Activated CD4-positive, alpha-beta T cell treated with anti-CD3 and anti-CD28 coated beads, Interleukin-2, amount 10 ng/mL, durations not matched to agents 7 days and 5 days (primary cell): ENCODE data around the gene ADAM12. TPM values are rescaled to one million over a fixed set of nuclear protein-coding genes. Genes with fewer than 3 reads are reported as not detected.
"Not testable (repeated sequence)": the region's sequence is repeated elsewhere in the genome, so short reads cannot be mapped to it uniquely, and the experiment has no call there.

Source experiments
- CTCF ChIA-PET: fragments of 350-600 bp; sonication (Branson Sonifier 250); formaldehyde crosslinking; loops from one replicate; lab custom pipeline; 2021; ENCODE audit warnings: antibody characterized with exemption; lab: Charles Lee
- POLR2A ChIA-PET: fragments of 350-600 bp; sonication (Branson Sonifier 250); formaldehyde crosslinking; loops from one replicate; lab custom pipeline; 2021; ENCODE audit warnings: antibody characterized with exemption; lab: Charles Lee
- DNase-seq: peaks from one replicate; pipeline ENCODE4 v3.0.0-alpha.2; 2020
- H3K27ac Mint-ChIP-seq: one replicate; pipeline ENCODE4 v1.8.0; 2021; ENCODE audit warnings: mild to moderate bottlenecking, moderate library complexity, mixed read lengths
- H3K27me3 Mint-ChIP-seq: one replicate; pipeline ENCODE4 v1.8.0; 2021; ENCODE audit warnings: mixed read lengths
- H3K36me3 Mint-ChIP-seq: one replicate; pipeline ENCODE4 v1.8.0; 2021; ENCODE audit warnings: low read depth, mixed read lengths
- H3K4me1 Mint-ChIP-seq: one replicate; pipeline ENCODE4 v1.8.0; 2021; ENCODE audit warnings: mixed read lengths
- H3K4me3 Mint-ChIP-seq: one replicate; pipeline ENCODE4 v1.8.0; 2021; ENCODE audit warnings: mild to moderate bottlenecking, moderate library complexity, mixed read lengths
- H3K9me3 Mint-ChIP-seq: one replicate; pipeline ENCODE4 v1.8.0; 2021; ENCODE audit warnings: mixed read lengths
- total RNA-seq, 2 experiments: library from RNA; stranded (reverse); gene quantifications; one replicate each; pipeline ENCODE4 v1.2.3, GENCODE V29; 2021

ADAM12 gene
- total RNA-seq, 2 experiments from 2014 or later = 0.45 to 0.65 TPM

DNA sequence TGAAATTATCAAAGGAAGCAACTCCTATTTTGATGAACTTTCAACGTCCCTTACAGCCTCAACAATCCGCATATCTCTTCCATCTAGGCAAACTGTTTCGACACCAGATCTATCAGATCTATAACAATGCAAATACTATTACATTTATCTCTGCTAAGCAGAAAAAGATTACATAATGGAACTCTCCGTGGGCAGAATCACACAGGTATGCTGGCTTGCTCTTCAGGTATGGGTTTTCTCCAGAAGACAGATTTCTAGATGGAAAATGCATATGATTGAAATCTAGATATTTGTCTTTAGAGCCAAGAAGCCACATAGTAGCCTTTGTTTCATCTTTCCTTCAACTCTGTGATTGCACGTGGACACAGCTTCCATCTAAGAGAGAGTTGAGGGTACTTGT lies 38.6 kb downstream of the ADAM12 start:
- Mint-ChIP-seq H3K36me3 (no peaks in the 10 kb centered on the region), H3K27ac (no peak overlapping the region), H3K27me3 (no peaks in the 10 kb centered on the region), H3K9me3 (no peaks in the 10 kb centered on the region), H3K4me1 (no peaks in the 10 kb centered on the region), H3K4me3 (no peak overlapping the region)
- POLR2A ChIA-PET = no interaction called here
- DNase-seq = no peak
- CTCF ChIA-PET = no interaction called here

DNA sequence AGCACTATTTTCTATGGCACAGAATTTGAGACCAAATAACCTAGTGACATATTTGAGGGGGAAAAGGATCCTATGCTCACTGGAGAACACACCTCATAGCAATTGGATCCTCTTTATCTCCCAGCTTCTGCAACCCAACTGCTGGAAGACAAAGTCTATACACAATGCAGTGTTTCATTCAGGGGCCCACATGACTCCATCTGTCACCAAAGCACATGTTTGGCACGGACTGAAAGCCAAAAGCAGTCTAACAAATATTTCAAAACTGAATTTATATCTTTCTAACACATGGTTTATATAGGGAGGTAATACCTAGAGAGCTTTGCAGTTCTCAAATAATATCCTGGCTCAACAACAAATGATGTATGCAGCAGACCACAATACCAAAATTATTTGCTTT lies 39.2 kb downstream of the ADAM12 start:
- Mint-ChIP-seq H3K27ac (no peak overlapping the region), H3K4me1 (no peaks in the 10 kb centered on the region), H3K4me3 (no peak overlapping the region), H3K9me3 (peaks cover 1% of the 10 kb centered on the region), H3K27me3 (no peaks in the 10 kb centered on the region), H3K36me3 (no peaks in the 10 kb centered on the region)
- ChIA-PET CTCF (no interaction called here), POLR2A (no interaction called here)
- no peak for DNase-seq

DNA sequence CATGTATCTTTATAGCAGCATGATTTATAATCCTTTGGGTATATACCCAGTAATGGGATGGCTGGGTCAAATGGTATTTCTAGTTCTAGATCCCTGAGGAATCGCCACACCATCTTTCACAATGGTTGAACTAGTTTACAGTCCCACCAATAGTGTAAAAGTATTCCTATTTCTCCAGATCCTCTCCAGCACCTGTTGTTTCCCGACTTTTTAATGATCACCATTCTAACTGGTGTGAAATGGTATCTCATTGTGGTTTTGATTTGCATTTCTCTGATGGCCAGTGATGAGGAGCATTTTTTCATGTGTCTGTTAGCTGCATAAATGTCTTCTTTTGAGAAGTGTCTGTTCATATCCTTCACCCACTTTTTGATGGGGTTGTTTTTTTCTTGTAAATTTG lies 44.8 kb downstream of the ADAM12 start:
- DNase-seq, H3K27me3 Mint-ChIP-seq, H3K27ac Mint-ChIP-seq, H3K4me3 Mint-ChIP-seq, H3K36me3 Mint-ChIP-seq, POLR2A ChIA-PET, H3K9me3 Mint-ChIP-seq, CTCF ChIA-PET, H3K4me1 Mint-ChIP-seq: not testable (repeated sequence)

DNA sequence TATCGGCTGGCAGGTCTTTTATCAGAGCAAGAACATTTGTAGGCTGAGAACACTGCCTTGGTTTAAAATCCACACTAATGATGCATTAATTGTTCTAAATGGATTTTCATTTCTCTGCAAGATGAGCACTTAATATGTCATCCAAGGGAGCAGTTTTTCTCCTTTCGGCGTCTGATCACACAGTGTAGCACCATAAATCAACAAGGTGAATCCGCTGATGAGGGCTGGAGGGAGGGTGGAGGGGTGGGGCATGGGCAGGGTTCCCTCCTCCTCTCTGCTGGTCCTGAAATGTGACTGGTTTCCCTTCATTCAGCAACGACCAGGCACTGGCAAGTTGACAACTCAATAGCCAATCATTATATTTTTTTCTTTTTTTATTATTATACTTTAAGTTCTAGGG lies 45.6 kb downstream of the ADAM12 start:
- no peak overlapping the region for H3K4me3 Mint-ChIP-seq

DNA sequence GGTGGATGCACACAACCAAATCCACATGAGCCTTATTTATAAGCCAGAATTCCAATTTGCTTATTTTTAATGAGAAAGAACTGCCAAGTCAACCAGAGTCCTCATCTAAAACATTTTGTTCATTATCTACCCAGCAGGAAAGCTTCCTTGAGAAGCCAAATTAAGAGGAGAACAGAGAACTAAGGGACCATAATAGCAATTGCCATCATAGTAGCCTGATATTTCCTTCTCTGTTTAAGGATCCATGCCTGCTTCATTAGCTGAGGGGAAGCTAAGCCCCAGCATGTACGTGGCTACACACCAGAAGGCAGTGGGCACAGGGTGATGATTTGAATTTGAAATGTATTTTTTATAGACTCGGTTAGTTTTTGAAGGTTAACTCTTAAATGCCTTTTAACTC lies 46.8 kb downstream of the ADAM12 start:
- H3K9me3 Mint-ChIP-seq = peaks cover 1% of the 10 kb centered on the region
- no peaks in the 10 kb centered on the region for H3K4me1 Mint-ChIP-seq
- no peak for DNase-seq
- ChIA-PET POLR2A (no interaction called here), CTCF (no interaction called here)
- H3K36me3 Mint-ChIP-seq = no peaks in the 10 kb centered on the region
- no peak overlapping the region for H3K27ac Mint-ChIP-seq
- H3K27me3 Mint-ChIP-seq = no peaks in the 10 kb centered on the region
- H3K4me3 Mint-ChIP-seq = no peak overlapping the region

More for the DNA sequence above, 45.6 kb downstream of the ADAM12 start:
- no peaks in the 10 kb centered on the region for H3K36me3 Mint-ChIP-seq
- DNase-seq = no peak
- CTCF ChIA-PET = no interaction called here
- POLR2A ChIA-PET = no interaction called here
- no peaks in the 10 kb centered on the region for H3K27me3 Mint-ChIP-seq
- H3K27ac Mint-ChIP-seq = no peak overlapping the region
- no peaks in the 10 kb centered on the region for H3K4me1 Mint-ChIP-seq
- H3K9me3 Mint-ChIP-seq = peaks cover 1% of the 10 kb centered on the region

DNA sequence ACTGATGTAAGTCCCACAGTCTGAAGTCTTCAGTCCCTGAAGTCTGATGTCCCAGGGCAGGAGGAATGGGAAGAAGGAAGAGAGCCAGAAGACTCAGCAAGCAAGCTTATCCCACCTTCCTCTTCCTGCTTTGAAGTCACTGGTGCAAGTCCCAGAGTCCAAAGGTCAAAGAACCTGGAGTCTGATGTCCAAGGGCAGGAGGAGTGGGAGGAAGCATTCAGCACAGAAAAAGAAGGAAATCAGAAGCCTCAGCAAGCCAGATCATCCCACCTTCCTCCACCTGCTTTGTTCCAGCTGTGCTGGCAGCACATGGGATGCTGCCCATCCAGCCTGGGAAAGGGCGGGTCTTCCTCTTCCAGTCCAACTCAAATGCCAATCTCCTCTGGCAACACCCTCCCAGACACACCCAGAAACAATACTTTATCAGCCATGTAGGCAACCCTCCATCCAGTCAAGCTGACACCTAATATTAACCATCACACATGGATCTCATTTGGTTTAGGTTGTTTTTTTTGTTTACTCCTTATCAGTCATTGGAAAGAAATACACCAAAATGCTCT lies 50.9 kb downstream of the ADAM12 start:
- H3K27ac Mint-ChIP-seq = no peak overlapping the region
- ChIA-PET CTCF (no interaction called here), POLR2A (no interaction called here)
- DNase-seq = no peak
- no peak overlapping the region for H3K4me3 Mint-ChIP-seq
- no peaks in the 10 kb centered on the region for H3K27me3 Mint-ChIP-seq
- H3K36me3 Mint-ChIP-seq = no peaks in the 10 kb centered on the region
- no peaks in the 10 kb centered on the region for H3K4me1 Mint-ChIP-seq
- H3K9me3 Mint-ChIP-seq = no peaks in the 10 kb centered on the region

DNA sequence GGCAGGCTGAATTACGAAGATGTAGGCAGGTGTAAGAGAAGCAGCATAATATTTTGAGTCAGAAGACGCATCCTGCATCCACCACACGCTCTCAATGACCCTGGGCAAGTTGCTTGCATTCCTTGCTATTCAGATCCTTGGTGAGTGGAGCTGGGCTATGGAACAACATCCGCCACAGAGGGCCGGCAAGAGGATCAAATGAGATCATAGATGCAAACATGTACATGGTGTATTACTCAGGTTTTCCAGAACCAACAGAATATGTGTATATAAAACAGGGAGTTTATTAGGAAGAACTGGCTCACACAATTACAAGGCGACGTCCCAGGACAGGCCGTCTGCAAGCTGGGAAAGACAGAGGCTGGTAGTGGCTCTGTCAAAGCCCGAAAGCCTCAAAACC lies 51.5 kb downstream of the ADAM12 start:
- no peaks in the 10 kb centered on the region for H3K9me3 Mint-ChIP-seq
- POLR2A ChIA-PET = no interaction called here
- CTCF ChIA-PET = no interaction called here
- H3K27me3 Mint-ChIP-seq = no peaks in the 10 kb centered on the region
- no peaks in the 10 kb centered on the region for H3K4me1 Mint-ChIP-seq
- no peaks in the 10 kb centered on the region for H3K36me3 Mint-ChIP-seq
- no peak overlapping the region for H3K27ac Mint-ChIP-seq
- H3K4me3 Mint-ChIP-seq = no peak overlapping the region
- DNase-seq = no peak

DNA sequence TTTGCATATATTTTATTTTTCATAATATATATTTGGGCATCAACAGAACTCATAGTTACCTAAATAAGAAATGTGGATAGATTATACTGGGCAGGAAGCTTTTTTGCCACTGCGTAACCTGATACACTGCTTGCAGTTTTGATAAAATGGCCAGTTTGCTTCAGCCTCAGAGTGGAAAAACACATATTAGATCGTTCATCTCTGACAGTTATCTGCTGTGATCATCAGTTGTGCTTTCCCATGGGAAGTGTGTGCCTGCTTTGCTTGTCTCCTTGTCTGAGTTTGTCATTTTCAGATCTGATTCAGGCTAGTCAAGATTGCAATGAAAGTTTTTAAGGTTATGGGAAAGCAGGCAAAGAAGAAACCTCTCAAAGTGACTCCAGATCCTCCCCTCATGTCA lies 54.0 kb downstream of the ADAM12 start:
- Mint-ChIP-seq H3K4me3 (no peak overlapping the region), H3K9me3 (no peaks in the 10 kb centered on the region), H3K27me3 (no peaks in the 10 kb centered on the region), H3K27ac (no peak overlapping the region), H3K36me3 (no peaks in the 10 kb centered on the region), H3K4me1 (no peaks in the 10 kb centered on the region)
- POLR2A ChIA-PET = no interaction called here
- CTCF ChIA-PET = no interaction called here
- no peak for DNase-seq

DNA sequence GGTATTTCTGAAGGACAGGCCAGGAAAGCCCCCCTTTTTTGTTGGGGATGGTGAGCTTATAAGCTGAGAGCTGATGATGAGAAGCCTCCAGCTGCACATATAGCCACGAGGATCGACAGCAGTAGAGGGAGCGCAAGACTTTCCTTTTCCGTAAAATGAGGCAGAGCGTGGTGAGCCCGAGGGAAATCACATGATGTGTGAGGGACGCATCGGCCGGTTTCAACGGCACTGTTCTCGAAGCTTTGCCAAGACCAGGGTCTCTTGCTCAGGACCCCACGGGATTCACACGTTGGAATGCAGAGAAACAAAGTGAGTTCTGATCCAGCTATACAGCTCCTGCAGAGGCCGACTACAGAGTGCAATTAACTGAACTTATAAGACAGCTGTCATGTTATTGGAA lies 55.7 kb downstream of the ADAM12 start:
- no peaks in the 10 kb centered on the region for H3K4me1 Mint-ChIP-seq
- POLR2A ChIA-PET = no interaction called here
- H3K27me3 Mint-ChIP-seq = no peaks in the 10 kb centered on the region
- no peaks in the 10 kb centered on the region for H3K36me3 Mint-ChIP-seq
- CTCF ChIA-PET = no interaction called here
- no peak overlapping the region for H3K27ac Mint-ChIP-seq
- H3K9me3 Mint-ChIP-seq = no peaks in the 10 kb centered on the region
- H3K4me3 Mint-ChIP-seq = no peak overlapping the region
- DNase-seq = no peak

DNA sequence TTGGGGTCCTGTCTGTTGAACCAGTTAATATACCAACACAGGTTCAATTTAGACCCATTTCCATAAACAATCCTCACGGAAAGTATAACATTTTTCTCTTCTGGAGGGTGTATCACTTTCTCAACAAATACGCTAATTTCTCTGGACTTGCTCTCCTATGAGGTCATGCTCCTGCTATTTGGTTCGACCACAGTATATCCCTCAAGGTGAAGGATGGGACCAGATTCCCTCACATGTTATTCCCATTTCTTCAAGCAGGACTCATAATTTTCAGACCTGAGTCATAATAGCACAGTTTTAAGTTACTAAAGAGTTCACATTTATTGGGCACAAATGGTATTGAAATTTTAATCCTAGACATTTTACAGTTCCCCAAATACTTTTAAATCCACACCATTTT lies 57.2 kb downstream of the ADAM12 start:
- no peaks in the 10 kb centered on the region for H3K4me1 Mint-ChIP-seq
- H3K36me3 Mint-ChIP-seq = no peaks in the 10 kb centered on the region
- no peaks in the 10 kb centered on the region for H3K9me3 Mint-ChIP-seq
- CTCF ChIA-PET = no interaction called here
- no peaks in the 10 kb centered on the region for H3K27me3 Mint-ChIP-seq
- POLR2A ChIA-PET = no interaction called here
- no peak for DNase-seq
- no peak overlapping the region for H3K27ac Mint-ChIP-seq
- no peak overlapping the region for H3K4me3 Mint-ChIP-seq

DNA sequence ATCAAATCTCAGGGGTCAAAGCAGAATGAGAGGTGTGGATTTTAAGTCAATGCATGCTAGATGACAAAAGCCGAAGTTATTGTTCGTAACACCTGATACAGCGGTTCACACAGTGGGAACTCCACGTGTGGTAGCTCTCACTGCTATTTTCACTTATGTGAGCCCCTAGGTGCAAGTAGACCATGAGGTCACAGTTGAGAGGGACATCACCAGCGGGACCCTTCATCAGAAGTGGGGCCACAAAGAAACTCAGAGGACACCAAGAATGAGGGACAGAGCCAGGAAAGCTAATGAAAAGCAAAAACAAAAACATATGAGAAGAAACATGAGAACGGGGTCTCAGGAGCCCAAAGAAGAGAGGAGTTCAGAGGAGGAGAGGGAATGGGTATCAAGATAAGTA lies 63.5 kb downstream of the ADAM12 start:
- Mint-ChIP-seq H3K9me3 (no peaks in the 10 kb centered on the region), H3K36me3 (no peaks in the 10 kb centered on the region), H3K4me1 (no peaks in the 10 kb centered on the region), H3K27ac (no peak overlapping the region), H3K27me3 (no peaks in the 10 kb centered on the region), H3K4me3 (no peak overlapping the region)
- DNase-seq = no peak
- POLR2A ChIA-PET = no interaction called here
- CTCF ChIA-PET = no interaction called here

DNA sequence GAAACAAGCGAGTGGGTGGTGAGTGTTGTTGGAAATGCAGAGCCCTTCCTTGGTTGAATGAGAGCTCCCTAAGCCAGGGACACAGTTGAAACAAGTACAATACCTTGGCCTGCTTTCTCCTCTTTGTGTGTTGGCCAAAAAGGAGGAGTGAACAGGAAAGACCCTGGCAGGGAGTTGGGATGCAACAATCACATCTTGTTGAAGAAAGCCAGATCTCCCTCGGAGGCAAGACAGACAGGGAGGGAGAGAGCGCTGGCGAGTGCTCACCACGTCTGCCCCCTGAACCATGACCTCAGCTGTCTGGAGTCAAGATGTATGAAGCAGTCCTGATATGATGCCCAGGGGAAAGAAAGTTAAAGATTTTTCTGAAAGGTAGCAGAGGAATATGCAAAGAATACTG lies 66.8 kb downstream of the ADAM12 start:
- no peak for DNase-seq
- no peak overlapping the region for H3K4me3 Mint-ChIP-seq
- no peaks in the 10 kb centered on the region for H3K9me3 Mint-ChIP-seq
- H3K27me3 Mint-ChIP-seq = no peaks in the 10 kb centered on the region
- CTCF ChIA-PET = no interaction called here
- H3K4me1 Mint-ChIP-seq = no peaks in the 10 kb centered on the region
- H3K36me3 Mint-ChIP-seq = no peaks in the 10 kb centered on the region
- POLR2A ChIA-PET = no interaction called here
- no peak overlapping the region for H3K27ac Mint-ChIP-seq

DNA sequence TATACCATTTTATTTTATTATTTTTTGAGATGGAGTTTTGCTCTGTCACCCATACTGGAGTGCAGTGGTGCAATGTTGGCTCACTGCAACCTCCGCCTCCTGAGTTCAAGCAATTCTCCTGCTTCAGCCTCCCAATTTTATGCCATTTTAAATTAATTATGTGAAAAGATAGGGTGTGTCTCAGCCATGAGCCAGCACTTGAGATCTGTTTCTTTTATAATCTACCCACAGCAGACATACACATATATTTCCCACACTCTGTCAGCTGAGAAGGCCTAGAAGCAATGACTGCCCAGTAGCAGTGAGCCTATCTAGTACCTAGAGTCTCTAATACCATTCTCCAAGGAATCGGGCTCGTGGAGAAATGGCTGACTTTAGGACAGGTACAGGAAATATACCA lies 70.5 kb downstream of the ADAM12 start:
- no peak overlapping the region for H3K4me3 Mint-ChIP-seq
- ChIA-PET CTCF (no interaction called here), POLR2A (no interaction called here)
- no peak for DNase-seq
- H3K27me3 Mint-ChIP-seq = no peaks in the 10 kb centered on the region
- no peak overlapping the region for H3K27ac Mint-ChIP-seq
- no peaks in the 10 kb centered on the region for H3K4me1 Mint-ChIP-seq
- H3K36me3 Mint-ChIP-seq = no peaks in the 10 kb centered on the region
- H3K9me3 Mint-ChIP-seq = no peaks in the 10 kb centered on the region

DNA sequence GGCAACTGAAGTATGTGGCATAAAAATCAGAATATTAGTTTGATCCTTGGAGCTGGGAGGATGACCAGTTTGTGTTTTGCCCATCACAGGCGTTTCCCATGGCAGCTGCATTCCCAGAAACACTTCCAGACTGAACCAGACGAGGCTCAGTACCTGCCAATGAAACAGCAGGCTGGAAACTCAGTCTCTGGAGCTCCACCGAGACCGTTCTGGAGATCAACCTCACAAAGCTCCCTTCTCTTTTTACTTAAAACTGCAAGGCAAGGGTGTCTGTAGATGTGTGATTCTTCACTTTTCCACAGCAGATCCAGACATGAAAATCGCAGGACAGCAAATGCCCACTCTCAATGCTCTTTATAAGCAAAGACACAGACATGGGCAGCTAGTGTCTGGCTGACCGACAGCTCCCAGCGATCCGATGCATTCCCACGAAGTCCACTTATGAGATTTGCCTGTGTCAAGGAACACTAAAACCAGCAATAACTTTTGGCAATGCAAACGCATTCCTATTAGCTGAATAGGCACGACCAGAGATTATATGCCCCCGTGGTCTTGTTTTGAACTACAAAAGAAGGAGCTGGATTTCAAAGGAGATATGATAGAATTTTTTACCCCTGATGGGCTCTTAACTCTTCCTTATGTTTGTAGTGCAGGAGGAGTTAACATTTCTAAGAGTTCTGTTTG lies 72.6 kb downstream of the ADAM12 start:
- H3K27me3 Mint-ChIP-seq = no peaks in the 10 kb centered on the region
- ChIA-PET CTCF (interaction anchor here (1.0 kb wide), 1 partner anchor 85 kb away, joined by 3 read pairs; no protein-coding TSS in a partner anchor), POLR2A (no interaction called here)
- no peak overlapping the region for H3K4me3 Mint-ChIP-seq
- H3K36me3 Mint-ChIP-seq = no peaks in the 10 kb centered on the region
- H3K4me1 Mint-ChIP-seq = no peaks in the 10 kb centered on the region
- no peaks in the 10 kb centered on the region for H3K9me3 Mint-ChIP-seq
- no peak overlapping the region for H3K27ac Mint-ChIP-seq
- no peak for DNase-seq
